K562 (cell line): ENCODE data around the gene PEX5L. TPM values are rescaled to one million over a fixed set of nuclear protein-coding genes. Genes with fewer than 3 reads are reported as not detected.

Experiments
- ATAC-seq: fragments of 200-7000 bp; cut with Tn5 transposase; 3 replicates; pipeline ENCODE4 v1.9.1; 2020; ENCODE audit warnings: moderate library complexity
- BruUV-seq: library from RNA; stranded (reverse); fragments of 400-500 nt; replicated peaks from 2 replicates; lab custom pipeline; 2021; lab: Mats Ljungman, UMichigan
- CTCF ChIA-PET: fragments of 300-600 bp; formaldehyde crosslinking; extraction: SDS; loops from one replicate; lab custom pipeline; 2021; ENCODE audit warnings: low intra/inter-chr PET ratio; lab: Yijun Ruan, JAX
- POLR2A ChIA-PET: fragments of 300-600, 350-650 bp; sonication (Branson Sonifier 250); formaldehyde crosslinking; extraction: SDS; loops from one replicate; lab custom pipeline; 2021; ENCODE audit warnings: antibody characterized with exemption, inconsistent platforms; lab: Yijun Ruan, JAX
- DNase-seq, 4 experiments: peaks; one replicate each; pipeline versions ENCODE4 v3.0.0 to v3.0.0-alpha.2; 2011 to 2018; ENCODE audit warnings: low spot score in 3 of 4, mixed read lengths in 3 of 4; ENCODE audit errors: extremely low read depth in 1 of 4
- FAIRE-seq: peaks from 2 replicates; lab custom pipeline; 2011; peaks lifted over from hg19 to GRCh38; lab: Jason Lieb, UNC
- H2AFZ ChIP-seq: 2 replicates; pipeline ENCODE4 v1.6.0; 2011; ENCODE audit warnings: low read depth, low read length, control low read depth, inconsistent platforms
- H3K27ac ChIP-seq: fragments of 200-600 bp; 3 replicates; pipeline ENCODE4 v1.8.0; 2011; ENCODE audit warnings: low read depth, mild to moderate bottlenecking, control low read depth, inconsistent platforms, low read length, moderate library complexity, mixed read lengths; ENCODE audit errors: extremely low read depth
- H3K27me3 ChIP-seq, 2 experiments: fragments of 300-600 bp in 1 of 2; 2 replicates in 1 of 2; 3 replicates in 1 of 2; pipeline versions ENCODE4 v1.6.0 to v1.8.0; 2011; ENCODE audit warnings: inconsistent platforms in 2 of 2, low read length in 2 of 2, mild to moderate bottlenecking in 1 of 2, mixed read lengths in 1 of 2, moderate library complexity in 1 of 2; ENCODE audit not compliant: control insufficient read depth in 2 of 2, insufficient read depth in 2 of 2
- H3K36me3 ChIP-seq: fragments of 300-600 bp; 3 replicates; pipeline ENCODE4 v1.8.0; 2011; ENCODE audit warnings: mild to moderate bottlenecking, low read length, inconsistent platforms; ENCODE audit not compliant: control insufficient read depth, insufficient read depth
- H3K4me1 ChIP-seq, 2 experiments: fragments of 200-600 bp in 1 of 2; replicated peaks in 1 of 2; 2 replicates in 1 of 2; 3 replicates in 1 of 2; pipeline versions ENCODE4 v1.5.1 to v1.8.0; 2011; ENCODE audit warnings: inconsistent platforms in 2 of 2, low read length in 2 of 2, mild to moderate bottlenecking in 1 of 2, mixed read lengths in 1 of 2, moderate library complexity in 1 of 2; ENCODE audit not compliant: control insufficient read depth in 2 of 2, insufficient read depth in 2 of 2
- H3K4me2 ChIP-seq: 2 replicates; pipeline ENCODE4 v1.6.1; 2011; ENCODE audit warnings: low read length, control low read depth, inconsistent platforms, mixed read lengths; ENCODE audit not compliant: insufficient read depth
- H3K4me3 ChIP-seq: fragments of 200-600 bp; sonication (generic), shearing (Covaris generic); 2 replicates; pipeline ENCODE4 v1.5.1; 2016; ENCODE audit warnings: control low read depth, inconsistent platforms
- H3K79me2 ChIP-seq: fragments of 200-600 bp; 3 replicates; pipeline ENCODE4 v1.8.0; 2011; ENCODE audit warnings: low read length, inconsistent platforms; ENCODE audit not compliant: control insufficient read depth, insufficient read depth
- H3K9ac ChIP-seq, 2 experiments: 2 replicates each; pipeline versions ENCODE4 v1.6.0 to v1.6.1; 2011; ENCODE audit warnings: low read depth in 2 of 2, low read length in 2 of 2, control low read depth in 1 of 2, inconsistent platforms in 1 of 2, mild to moderate bottlenecking in 1 of 2, mixed read lengths in 1 of 2; ENCODE audit not compliant: insufficient read depth in 1 of 2
- H3K9me1 ChIP-seq: one replicate; pipeline ENCODE4 v1.6.0; 2011; ENCODE audit warnings: inconsistent platforms, mild to moderate bottlenecking, low read length, moderate library complexity; ENCODE audit not compliant: control insufficient read depth, insufficient read depth
- H3K9me3 ChIP-seq: replicated peaks from 2 replicates; pipeline ENCODE4 v1.5.1; 2011; ENCODE audit warnings: low read depth, low read length, inconsistent platforms; ENCODE audit not compliant: control insufficient read depth, insufficient read depth
- H4K20me1 ChIP-seq: replicated peaks from 2 replicates; pipeline ENCODE4 v1.6.1; 2011; ENCODE audit warnings: low read length, inconsistent platforms, mixed read lengths; ENCODE audit not compliant: control insufficient read depth, insufficient read depth
- FOXK1 ChIP-seq: sonication (generic); formaldehyde crosslinking; IDR thresholded peaks from 2 replicates; pipeline ENCODE4 v1.8.0; 2022; ENCODE audit warnings: missing genetic modification reagents, mild to moderate bottlenecking, borderline replicate concordance
- HIVEP1 ChIP-seq: fragments of 250-450 bp; sonication (Bioruptor Pico); IDR thresholded peaks from 2 replicates; pipeline ENCODE4 v1.4.0; 2020; ENCODE audit warnings: mild to moderate bottlenecking
- PHF8 ChIP-seq: fragments of 200-600 bp; sonication (generic); IDR thresholded peaks from 2 replicates; pipeline ENCODE4 v1.6.1; 2012; ENCODE audit warnings: mixed run types, mild to moderate bottlenecking, inconsistent platforms, low read length, moderate library complexity, borderline replicate concordance
- PKNOX1 ChIP-seq: fragments of 450-650 bp; IDR thresholded peaks from 2 replicates; pipeline ENCODE4 v1.6.1; 2016
- ZNF232 ChIP-seq: sonication (generic); formaldehyde crosslinking; IDR thresholded peaks from 2 replicates; pipeline ENCODE4 v1.8.0; 2022; ENCODE audit warnings: mild to moderate bottlenecking, missing genetic modification reagents
- ZNF717 ChIP-seq: fragments of 250-450 bp; sonication (Bioruptor Pico); IDR thresholded peaks from 2 replicates; pipeline ENCODE4 v1.5.0; 2021
- WGBS: fragments of 100-300 bp; shearing (Covaris generic); methylation state at CpG from one replicate; pipeline ENCODE4 v1.1.6; 2016; ENCODE audit warnings: low coverage, mixed read lengths; ENCODE audit not compliant: insufficient coverage; ENCODE audit errors: missing lambda C conversion rate; 5-methylcytosine and 5-hydroxymethylcytosine counted together
- in situ Hi-C: fragments of 300-500 bp; cut with MboI; formaldehyde crosslinking; loops from 4 replicates; pipeline ENCODE4 v1.15.0; 2018; ENCODE audit warnings: inconsistent platforms, mixed read lengths
- intact Hi-C: fragments of 100-400 bp; cut with micrococcal nuclease; formaldehyde crosslinking; loops from 2 replicates; pipeline ENCODE4 v1.14.2; 2022
- polyA plus RNA-seq, 8 experiments: library from polyadenylated mRNA; depleted of rRNA in 4 of 8; stranded (reverse) in 5 of 8; unstranded in 3 of 8; fragments of >200 nt; fragmentation: Nextera tagmentation in 2 of 8; fragmentation: Illumina TruSeq in 1 of 8; extraction: Ambion mirVana in 2 of 8; extraction: Trizol in 1 of 8; gene quantifications; 2 replicates each; pipeline versions ENCODE4 v1.2.1 to v1.2.3, GENCODE V29; 2011 to 2014; ENCODE audit warnings: inconsistent platforms in 1 of 8, missing spikeins in 1 of 8
- total RNA-seq, 7 experiments: library from RNA; depleted of rRNA in 6 of 7; stranded (reverse); fragments of >200 nt in 6 of 7; fragmentation: Illumina TruSeq in 2 of 7; extraction: Trizol in 2 of 7; gene quantifications; 2 replicates each; pipeline versions ENCODE4 v1.2.1 to v1.2.3, GENCODE V29; 2011 to 2021; ENCODE audit warnings: low replicate concordance in 1 of 7
- TF ChIP-seq, protein P1 (sequence below), 2 experiments: fragments of 450-650 bp; formaldehyde crosslinking in 1 of 2; IDR thresholded peaks; 2 replicates each; pipeline versions ENCODE4 v1.4.0 to v1.6.1; 2014 to 2020; ENCODE audit warnings: mild to moderate bottlenecking in 2 of 2, borderline replicate concordance in 1 of 2, low read depth in 1 of 2
- TF ChIP-seq, protein P2 (sequence below): sonication (generic); formaldehyde crosslinking; IDR thresholded peaks from 2 replicates; pipeline ENCODE4 v1.8.0; 2023; ENCODE audit warnings: missing genetic modification reagents, mild to moderate bottlenecking, borderline replicate concordance

Gene PEX5L
- total and polyA plus RNA-seq, 9 of the 15 experiments (the other 6 are each of a cell fraction or from before 2014, with no cell fraction given), result not detected

GRCh38 chr3:179958143-179958542 is 78.6 kb downstream of the PEX5L start:
- DNase-seq, result no peak
- Histone ChIP-seq H3K79me2 (no peaks in the 10 kb centered on the region), H3K27ac (no peak overlapping the region), H4K20me1 (no peaks in the 10 kb centered on the region), H3K9ac (no peak overlapping the region), H3K36me3 (no peaks in the 10 kb centered on the region), H3K9me1 (no peaks in the 10 kb centered on the region), H3K4me1 (no peaks in the 10 kb centered on the region), H2AFZ (no peak overlapping the region), H3K9me3 (no peaks in the 10 kb centered on the region), H3K4me3 (no peak overlapping the region), H3K27me3 (no peaks in the 10 kb centered on the region), H3K4me2 (no peak overlapping the region)
- ChIA-PET POLR2A (no interaction called here), CTCF (no interaction called here)
- in situ Hi-C loops (no loop called here), intact Hi-C loops (no loop called here)
- WGBS, result 6% methylated on average over 2 of the region's 2 CpGs
- no TSS peak for BruUV-seq
- FAIRE-seq, result no peak
- ATAC-seq, result no peak
- TF ChIP-seq PKNOX1 (no peak), ZNF717 (CRISPR knock-in tag) (no peak), HIVEP1 (CRISPR knock-in tag) (no peak), PHF8 (no peak), ZNF232 (CRISPR knock-in tag) (no peak), FOXK1 (CRISPR knock-in tag) (no peak)
- TF ChIP-seq, protein P1, sequence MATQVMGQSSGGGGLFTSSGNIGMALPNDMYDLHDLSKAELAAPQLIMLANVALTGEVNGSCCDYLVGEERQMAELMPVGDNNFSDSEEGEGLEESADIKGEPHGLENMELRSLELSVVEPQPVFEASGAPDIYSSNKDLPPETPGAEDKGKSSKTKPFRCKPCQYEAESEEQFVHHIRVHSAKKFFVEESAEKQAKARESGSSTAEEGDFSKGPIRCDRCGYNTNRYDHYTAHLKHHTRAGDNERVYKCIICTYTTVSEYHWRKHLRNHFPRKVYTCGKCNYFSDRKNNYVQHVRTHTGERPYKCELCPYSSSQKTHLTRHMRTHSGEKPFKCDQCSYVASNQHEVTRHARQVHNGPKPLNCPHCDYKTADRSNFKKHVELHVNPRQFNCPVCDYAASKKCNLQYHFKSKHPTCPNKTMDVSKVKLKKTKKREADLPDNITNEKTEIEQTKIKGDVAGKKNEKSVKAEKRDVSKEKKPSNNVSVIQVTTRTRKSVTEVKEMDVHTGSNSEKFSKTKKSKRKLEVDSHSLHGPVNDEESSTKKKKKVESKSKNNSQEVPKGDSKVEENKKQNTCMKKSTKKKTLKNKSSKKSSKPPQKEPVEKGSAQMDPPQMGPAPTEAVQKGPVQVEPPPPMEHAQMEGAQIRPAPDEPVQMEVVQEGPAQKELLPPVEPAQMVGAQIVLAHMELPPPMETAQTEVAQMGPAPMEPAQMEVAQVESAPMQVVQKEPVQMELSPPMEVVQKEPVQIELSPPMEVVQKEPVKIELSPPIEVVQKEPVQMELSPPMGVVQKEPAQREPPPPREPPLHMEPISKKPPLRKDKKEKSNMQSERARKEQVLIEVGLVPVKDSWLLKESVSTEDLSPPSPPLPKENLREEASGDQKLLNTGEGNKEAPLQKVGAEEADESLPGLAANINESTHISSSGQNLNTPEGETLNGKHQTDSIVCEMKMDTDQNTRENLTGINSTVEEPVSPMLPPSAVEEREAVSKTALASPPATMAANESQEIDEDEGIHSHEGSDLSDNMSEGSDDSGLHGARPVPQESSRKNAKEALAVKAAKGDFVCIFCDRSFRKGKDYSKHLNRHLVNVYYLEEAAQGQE (IDR thresholded peaks at IDR 0.05; ENCODE audit: borderline replicate concordance), result no peak
- TF ChIP-seq, protein P1 (CRISPR knock-in tag; IDR thresholded peaks at IDR 0.05; ENCODE audit: low read depth), result no peak
- TF ChIP-seq, protein P2, sequence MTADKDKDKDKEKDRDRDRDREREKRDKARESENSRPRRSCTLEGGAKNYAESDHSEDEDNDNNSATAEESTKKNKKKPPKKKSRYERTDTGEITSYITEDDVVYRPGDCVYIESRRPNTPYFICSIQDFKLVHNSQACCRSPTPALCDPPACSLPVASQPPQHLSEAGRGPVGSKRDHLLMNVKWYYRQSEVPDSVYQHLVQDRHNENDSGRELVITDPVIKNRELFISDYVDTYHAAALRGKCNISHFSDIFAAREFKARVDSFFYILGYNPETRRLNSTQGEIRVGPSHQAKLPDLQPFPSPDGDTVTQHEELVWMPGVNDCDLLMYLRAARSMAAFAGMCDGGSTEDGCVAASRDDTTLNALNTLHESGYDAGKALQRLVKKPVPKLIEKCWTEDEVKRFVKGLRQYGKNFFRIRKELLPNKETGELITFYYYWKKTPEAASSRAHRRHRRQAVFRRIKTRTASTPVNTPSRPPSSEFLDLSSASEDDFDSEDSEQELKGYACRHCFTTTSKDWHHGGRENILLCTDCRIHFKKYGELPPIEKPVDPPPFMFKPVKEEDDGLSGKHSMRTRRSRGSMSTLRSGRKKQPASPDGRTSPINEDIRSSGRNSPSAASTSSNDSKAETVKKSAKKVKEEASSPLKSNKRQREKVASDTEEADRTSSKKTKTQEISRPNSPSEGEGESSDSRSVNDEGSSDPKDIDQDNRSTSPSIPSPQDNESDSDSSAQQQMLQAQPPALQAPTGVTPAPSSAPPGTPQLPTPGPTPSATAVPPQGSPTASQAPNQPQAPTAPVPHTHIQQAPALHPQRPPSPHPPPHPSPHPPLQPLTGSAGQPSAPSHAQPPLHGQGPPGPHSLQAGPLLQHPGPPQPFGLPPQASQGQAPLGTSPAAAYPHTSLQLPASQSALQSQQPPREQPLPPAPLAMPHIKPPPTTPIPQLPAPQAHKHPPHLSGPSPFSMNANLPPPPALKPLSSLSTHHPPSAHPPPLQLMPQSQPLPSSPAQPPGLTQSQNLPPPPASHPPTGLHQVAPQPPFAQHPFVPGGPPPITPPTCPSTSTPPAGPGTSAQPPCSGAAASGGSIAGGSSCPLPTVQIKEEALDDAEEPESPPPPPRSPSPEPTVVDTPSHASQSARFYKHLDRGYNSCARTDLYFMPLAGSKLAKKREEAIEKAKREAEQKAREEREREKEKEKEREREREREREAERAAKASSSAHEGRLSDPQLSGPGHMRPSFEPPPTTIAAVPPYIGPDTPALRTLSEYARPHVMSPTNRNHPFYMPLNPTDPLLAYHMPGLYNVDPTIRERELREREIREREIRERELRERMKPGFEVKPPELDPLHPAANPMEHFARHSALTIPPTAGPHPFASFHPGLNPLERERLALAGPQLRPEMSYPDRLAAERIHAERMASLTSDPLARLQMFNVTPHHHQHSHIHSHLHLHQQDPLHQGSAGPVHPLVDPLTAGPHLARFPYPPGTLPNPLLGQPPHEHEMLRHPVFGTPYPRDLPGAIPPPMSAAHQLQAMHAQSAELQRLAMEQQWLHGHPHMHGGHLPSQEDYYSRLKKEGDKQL (CRISPR knock-in tag), result no peak
